GM18499 (cell line): ENCODE measurements around the gene HACD2.

Experiments
- ATAC-seq: cut with Tn5 transposase; IDR thresholded peaks from one replicate; pipeline ENCODE4 v1.9.1; 2021; ENCODE audit warnings: moderate number of reproducible peaks; ENCODE audit not compliant: insufficient read depth, unreplicated experiment

Gene HACD2

GRCh38 chr3:123584988-123585937, at the start of gene HACD2:
HACD2 (minus strand) TSS chr3:123585053; CDS start chr3:123585027, 26 bp downstream.
- ATAC-seq: peak; percentile 67

- ATAC-seq: no peak
Observed at GRCh38 chr3:123634149-123635051, 49.5 kb upstream of the HACD2 start.

- no peak for ATAC-seq
Observed at GRCh38 chr3:123633530-123633929, 48.7 kb upstream of the HACD2 start.

GRCh38 chr3:123632161-123632655, 47.4 kb upstream of the HACD2 start:
- no peak for ATAC-seq

- ATAC-seq: no peak
Observed at GRCh38 chr3:123629747-123630047, 44.8 kb upstream of the HACD2 start.

GRCh38 chr3:123628996-123629746, 44.3 kb upstream of the HACD2 start:
- no peak for ATAC-seq

GRCh38 chr3:123627673-123628670, 43.1 kb upstream of the HACD2 start:
- ATAC-seq: no peak

DNA sequence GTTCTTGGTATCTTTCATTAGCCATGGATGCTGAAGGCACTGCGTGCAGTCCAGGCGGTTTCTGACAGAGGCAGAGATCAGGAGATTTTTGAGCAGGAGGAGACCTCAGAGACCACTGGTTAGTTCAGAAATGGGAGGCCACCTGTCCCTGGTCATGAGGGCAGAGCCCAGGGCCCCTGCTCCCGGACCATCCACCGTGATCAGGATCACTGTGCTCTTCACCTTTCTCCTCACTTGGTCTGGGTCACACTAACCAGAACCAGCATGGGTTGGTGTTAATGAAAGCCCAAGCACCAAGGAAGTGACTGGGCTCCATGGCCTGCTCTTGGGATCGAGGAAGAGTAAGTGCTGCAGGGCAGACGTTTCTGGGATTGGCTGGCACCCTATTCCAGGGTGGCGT, 42.0 kb upstream of the HACD2 start:
- no peak for ATAC-seq

DNA sequence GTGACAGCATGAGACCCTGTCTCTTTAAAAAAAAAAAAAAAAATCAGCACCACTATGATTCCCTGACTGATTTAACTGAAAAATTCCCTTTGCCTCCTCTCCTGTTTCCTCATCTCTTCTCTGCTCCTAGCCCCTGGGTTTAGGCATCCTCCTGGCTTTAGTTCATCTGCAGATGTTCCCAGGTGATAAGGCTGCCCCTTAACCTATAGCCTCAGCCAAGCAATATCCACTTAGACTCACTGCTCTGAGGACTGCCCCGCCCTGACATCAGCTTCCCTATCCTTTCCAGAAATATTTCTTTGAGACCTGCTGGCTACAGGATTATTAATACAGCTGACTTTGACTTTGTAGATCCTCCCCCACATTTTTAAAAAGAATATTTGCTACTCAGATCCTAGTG, 39.4 kb upstream of the HACD2 start:
- no peak for ATAC-seq

DNA sequence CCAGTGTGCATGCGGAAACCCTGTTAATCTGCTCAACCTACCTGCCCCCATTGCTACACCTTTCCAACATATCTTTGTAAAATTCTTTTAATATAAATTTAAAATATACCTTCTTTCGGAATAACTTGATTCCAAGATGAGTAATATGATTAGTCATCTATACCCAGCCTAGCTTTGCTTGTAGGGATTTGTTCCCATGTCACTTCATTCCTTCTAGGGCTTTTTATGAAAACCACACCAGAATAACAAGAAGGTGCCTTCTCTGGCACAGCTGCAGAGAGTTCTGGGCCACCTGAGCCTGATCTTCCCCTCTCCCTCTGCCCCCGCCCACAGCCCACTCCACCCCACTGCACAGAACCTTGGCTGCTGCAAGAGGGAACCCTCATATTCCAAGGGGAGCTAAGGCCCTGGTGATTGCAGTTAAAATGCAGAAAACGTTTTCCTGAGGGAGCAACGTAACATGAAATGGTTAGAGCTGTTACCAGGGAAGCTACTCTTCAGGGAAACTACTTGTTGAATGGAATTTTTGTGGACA, 38.6 kb upstream of the HACD2 start:
- ATAC-seq: no peak

- no peak for ATAC-seq
Observed at GRCh38 chr3:123622766-123623165, 37.9 kb upstream of the HACD2 start.

GRCh38 chr3:123621850-123622189, 37.0 kb upstream of the HACD2 start:
- ATAC-seq: no peak

DNA sequence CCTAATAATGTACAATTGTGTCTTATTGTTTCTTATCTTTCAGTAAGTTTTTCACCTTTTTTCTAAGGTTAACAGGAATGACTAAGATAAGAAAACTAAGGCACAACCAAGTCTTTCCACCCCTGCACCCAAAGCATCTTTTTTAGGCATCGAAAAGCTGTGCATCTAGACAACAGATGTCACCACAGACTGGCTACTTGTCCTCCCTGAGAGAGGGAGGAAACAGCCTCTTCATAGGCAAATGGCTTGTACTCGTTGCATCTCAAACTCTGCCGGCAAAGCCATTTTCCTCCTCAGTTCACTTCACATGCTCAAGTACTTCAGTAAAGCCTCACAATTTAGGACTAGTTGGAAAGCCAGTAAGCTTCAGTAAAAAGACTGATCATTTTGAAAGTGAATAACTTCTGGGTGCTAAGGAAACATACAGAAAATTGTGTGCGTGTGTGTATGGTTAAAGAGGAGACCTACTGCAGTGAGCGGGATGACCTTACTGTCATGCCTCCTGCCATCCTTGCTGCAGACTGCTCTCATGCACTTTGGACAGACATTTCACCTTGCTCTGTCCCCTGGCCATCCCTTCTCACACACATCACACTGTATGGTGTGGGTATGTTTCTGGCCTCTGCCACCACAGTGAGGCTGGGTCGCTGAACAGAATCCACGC, 36.5 kb upstream of the HACD2 start:
- ATAC-seq: no peak

DNA sequence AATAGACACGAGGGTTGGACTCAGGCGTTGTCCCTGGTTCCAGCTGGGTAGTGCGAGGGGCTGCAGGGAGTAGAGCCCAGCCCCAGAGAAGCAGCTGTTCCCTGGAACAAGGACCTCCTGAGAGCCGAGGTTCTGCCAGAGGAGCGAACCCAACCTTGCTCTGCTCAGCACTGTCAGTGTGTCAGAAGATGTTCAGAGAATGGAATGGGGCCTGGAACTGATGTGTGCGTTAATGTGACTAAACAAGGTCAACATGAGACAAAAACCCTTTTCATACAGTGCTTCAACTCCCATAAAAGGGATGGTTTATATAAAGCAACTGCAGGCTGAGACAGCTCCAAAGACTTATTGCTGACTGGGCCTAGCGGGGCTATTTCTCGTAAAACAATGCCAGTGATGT, 35.5 kb upstream of the HACD2 start:
- no peak for ATAC-seq

DNA sequence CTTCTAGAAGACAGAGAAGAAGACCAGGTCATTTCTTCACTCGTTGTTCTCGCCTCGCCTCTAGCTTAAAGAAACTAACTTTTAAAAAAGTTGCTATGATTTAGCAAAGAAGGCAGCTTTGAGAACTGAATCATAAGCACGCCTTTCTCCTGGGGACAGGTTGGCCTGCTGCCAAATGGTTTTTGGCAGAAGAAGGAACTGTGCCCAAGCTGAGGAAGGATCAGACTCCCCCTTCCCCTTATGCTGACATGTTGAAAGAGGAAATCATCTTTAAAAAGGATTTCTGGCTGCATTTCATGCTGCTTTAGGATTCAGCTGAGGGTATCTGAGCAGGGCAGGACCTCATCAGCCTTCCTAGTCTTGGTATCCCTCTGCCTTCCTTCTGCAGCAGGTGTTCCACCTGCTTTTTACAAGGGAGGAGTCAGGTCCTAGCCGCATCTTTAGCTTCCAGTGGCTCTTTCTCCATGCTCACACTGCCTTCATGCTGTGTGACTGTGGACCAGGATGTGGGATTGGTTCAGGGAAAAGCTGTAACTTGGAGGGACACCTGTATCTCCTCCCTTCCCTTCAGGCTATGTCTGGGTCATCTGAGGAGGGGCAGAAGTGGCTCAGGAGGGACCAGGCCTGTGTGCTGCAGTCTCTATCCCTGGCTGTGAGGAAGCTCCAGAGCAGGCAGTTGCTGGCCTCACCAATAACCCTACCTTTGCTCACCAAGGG, 34.1 kb upstream of the HACD2 start:
- ATAC-seq: no peak

- ATAC-seq: no peak
Observed at GRCh38 chr3:123618076-123618708, 33.3 kb upstream of the HACD2 start.

DNA sequence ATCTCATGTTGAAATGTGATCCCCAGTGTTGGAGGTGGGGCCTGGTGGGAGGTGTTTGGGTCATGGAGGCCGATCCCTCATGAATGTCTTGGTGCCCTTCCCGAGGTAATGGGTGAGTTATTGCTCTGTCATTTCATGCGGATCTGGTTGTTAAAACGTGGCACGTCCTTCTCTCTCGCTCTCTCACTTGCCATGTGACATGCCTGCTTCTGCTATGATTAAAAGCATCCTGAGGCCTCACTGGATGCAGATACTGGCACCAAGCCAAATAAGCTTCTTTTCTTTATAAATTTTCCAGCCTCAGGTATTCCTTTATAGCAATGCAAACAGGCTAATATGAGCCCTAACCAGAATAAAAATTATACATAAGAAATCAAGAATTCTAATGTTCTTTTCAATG, 31.7 kb upstream of the HACD2 start:
- no peak for ATAC-seq
